ENCODE measurements around the gene HPSE. TPM values are rescaled to one million over a fixed set of nuclear protein-coding genes. Genes with fewer than 3 reads are reported as not detected.
"Not testable (repeated sequence)": the region's sequence is repeated elsewhere in the genome, so short reads cannot be mapped to it uniquely, and the experiment has no call there.

HPSE gene
- polyA plus RNA-seq, 1 experiment = 0.71 TPM

DNA sequence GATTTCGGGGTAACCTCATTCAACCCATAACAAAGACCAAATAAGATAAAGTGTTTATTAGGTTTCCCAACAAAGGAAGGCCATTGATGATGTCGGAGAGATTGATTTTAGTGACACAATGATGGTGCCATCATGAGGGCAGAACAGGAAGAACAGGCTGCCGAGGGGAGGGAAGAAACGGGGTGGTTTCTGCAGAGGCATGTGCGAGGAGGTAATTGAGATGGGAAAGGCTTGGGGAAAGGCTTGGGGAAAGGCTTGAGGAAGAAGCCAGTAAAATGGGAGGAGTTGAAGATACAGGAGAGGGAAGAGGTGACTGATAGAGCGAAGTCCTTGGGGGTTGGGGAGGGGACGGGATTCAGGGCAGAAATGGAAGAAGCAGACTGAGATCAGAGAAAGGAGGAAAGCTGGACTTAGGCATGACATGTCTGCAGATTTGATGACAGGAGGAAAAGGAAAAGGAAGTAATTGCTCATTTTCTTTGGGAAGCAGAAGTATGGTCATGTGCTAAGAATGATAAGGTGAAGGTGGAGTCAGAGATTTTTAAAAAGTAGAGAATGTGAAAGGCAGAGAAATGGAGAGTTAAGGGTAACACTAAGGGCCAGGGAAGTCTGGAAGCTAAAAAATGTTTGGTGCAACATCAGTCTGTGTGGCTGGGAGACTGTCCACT lies 6.0 kb downstream of the HPSE start:
- H3K4me3 ChIP-seq (ENCODE audit: low read depth, low read length) = no peak overlapping the region
- POLR2A ChIA-PET = no interaction called here
- TF ChIP-seq, protein P1, sequence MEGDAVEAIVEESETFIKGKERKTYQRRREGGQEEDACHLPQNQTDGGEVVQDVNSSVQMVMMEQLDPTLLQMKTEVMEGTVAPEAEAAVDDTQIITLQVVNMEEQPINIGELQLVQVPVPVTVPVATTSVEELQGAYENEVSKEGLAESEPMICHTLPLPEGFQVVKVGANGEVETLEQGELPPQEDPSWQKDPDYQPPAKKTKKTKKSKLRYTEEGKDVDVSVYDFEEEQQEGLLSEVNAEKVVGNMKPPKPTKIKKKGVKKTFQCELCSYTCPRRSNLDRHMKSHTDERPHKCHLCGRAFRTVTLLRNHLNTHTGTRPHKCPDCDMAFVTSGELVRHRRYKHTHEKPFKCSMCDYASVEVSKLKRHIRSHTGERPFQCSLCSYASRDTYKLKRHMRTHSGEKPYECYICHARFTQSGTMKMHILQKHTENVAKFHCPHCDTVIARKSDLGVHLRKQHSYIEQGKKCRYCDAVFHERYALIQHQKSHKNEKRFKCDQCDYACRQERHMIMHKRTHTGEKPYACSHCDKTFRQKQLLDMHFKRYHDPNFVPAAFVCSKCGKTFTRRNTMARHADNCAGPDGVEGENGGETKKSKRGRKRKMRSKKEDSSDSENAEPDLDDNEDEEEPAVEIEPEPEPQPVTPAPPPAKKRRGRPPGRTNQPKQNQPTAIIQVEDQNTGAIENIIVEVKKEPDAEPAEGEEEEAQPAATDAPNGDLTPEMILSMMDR (IDR thresholded peaks at IDR 0.05; ENCODE audit: insufficient read depth, low read depth, low read length) = no peak
- peaks cover 3% of the 10 kb centered on the region; the same call in 1 of the 2 replicates for H3K27me3 ChIP-seq (ENCODE audit: control insufficient read depth, insufficient read depth, low read length)
- DNase-seq (ENCODE audit: low read depth) = no peak
- no peaks in the 10 kb centered on the region for H3K36me3 ChIP-seq (ENCODE audit: control insufficient read depth, insufficient read depth, low read length)
- CTCF ChIA-PET = interaction anchor here (0.5 kb wide), 1 partner anchor 1592 kb away, joined by 3 read pairs; no protein-coding TSS in a partner anchor

DNA sequence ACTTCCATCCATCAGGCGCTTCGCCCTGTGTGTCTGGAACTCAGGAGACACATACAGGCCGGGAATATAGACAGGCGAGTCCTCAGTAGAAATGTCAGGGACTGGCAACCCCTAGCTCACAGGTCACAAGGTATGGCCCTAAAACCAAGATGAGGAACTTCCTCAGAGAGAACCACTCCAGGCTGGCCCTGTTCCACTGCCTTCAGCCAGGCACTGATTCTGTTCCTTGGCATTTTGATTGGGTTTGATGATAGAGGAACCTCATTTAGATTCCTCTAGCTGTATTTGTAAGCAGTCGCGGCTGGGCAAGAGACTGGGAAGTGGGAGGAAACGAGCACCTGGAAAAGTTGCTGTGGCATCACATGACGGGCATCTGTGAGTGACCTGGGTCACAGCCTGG lies 8.1 kb downstream of the HPSE start:
- Histone ChIP-seq H3K4me3 (ENCODE audit: low read depth, low read length) (no peak overlapping the region), H3K27me3 (ENCODE audit: control insufficient read depth, insufficient read depth, low read length) (peaks cover 2% of the 10 kb centered on the region; the same call in 1 of the 2 replicates), H3K36me3 (ENCODE audit: control insufficient read depth, insufficient read depth, low read length) (no peaks in the 10 kb centered on the region)
- CTCF ChIA-PET = interaction anchor here (0.5 to 1.6 kb wide), 2 partner anchors 10 to 88 kb away, joined by 3 read pairs; no protein-coding TSS in a partner anchor
- TF ChIP-seq, protein P1 (IDR thresholded peaks at IDR 0.05; ENCODE audit: insufficient read depth, low read depth, low read length) = no peak
- DNase-seq (ENCODE audit: low read depth) = no peak
- POLR2A ChIA-PET = no interaction called here

DNA sequence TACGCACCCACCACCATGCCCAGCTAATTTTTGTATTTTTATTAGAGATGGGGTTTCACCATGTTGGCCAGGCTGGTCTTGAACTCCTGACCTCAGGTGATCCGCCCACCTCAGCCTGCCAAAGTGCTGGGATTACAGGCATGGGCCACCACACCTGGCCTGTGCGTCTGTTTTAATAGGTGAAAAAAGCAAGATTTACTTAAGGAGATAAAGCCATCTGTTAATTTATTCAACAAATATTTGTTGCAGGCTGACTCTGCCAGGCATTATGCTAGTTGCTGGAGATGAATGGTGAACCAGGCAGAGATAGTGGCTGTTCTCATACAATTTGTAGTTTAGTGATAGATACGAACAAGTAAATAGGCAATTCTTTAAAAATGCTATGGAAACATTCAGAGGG lies 9.3 kb downstream of the HPSE start:
- DNase-seq (ENCODE audit: low read depth); H3K4me3 ChIP-seq (ENCODE audit: low read depth, low read length); H3K27me3 ChIP-seq (ENCODE audit: control insufficient read depth, insufficient read depth, low read length); H3K36me3 ChIP-seq (ENCODE audit: control insufficient read depth, insufficient read depth, low read length); POLR2A ChIA-PET: not testable (repeated sequence)
- CTCF ChIA-PET = interaction anchor here (1.6 kb wide), 1 partner anchor 11 kb away, joined by 3 read pairs; no protein-coding TSS in a partner anchor

- Histone ChIP-seq H3K27me3 (ENCODE audit: control insufficient read depth, insufficient read depth, low read length) (no peaks in the 10 kb centered on the region; the same call in 1 of the 2 replicates), H3K4me3 (ENCODE audit: low read depth, low read length) (no peak overlapping the region), H3K36me3 (ENCODE audit: control insufficient read depth, insufficient read depth, low read length) (no peaks in the 10 kb centered on the region)
- TF ChIP-seq, protein P1 (IDR thresholded peaks at IDR 0.05; ENCODE audit: insufficient read depth, low read depth, low read length) = no peak
- ChIA-PET POLR2A (no interaction called here), CTCF (no interaction called here)
- no peak for DNase-seq (ENCODE audit: low read depth)
These were observed 11.5 kb downstream of the HPSE start for GRCh38 chr4:83323136-83323535.

DNA sequence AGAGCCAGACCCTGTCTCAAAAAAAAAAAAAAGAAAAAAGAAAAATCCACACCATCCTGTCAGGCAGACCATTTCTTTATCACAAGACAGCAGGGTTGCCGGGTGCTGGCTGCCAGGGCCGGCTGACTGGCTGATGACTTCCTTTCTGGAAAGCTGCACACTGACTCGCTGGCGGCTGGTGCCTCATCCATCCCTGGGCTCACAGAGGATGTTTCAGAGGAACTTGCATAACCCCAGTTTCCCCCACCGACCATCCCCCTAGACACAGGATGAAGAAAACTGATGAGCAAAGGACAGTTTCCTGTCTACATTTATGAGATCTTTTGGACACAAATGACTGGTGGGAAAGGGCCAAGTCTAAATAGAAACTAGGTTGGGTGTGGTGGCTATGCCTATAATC lies 14.1 kb downstream of the HPSE start:
- Histone ChIP-seq H3K4me3 (ENCODE audit: low read depth, low read length) (no peak overlapping the region), H3K36me3 (ENCODE audit: control insufficient read depth, insufficient read depth, low read length) (no peaks in the 10 kb centered on the region), H3K27me3 (ENCODE audit: control insufficient read depth, insufficient read depth, low read length) (no peaks in the 10 kb centered on the region)
- CTCF ChIA-PET = no interaction called here
- POLR2A ChIA-PET = interaction anchor here (0.7 kb wide), 1 partner anchor 628 kb away, joined by 6 read pairs; no protein-coding TSS in a partner anchor
- TF ChIP-seq, protein P1 (IDR thresholded peaks at IDR 0.05; ENCODE audit: insufficient read depth, low read depth, low read length) = no peak
- peak; percentile 4 for DNase-seq (ENCODE audit: low read depth)

GRCh38 chr4:83318666-83319065 lies 16.0 kb downstream of the HPSE start:
- DNase-seq (ENCODE audit: low read depth) = no peak
- TF ChIP-seq, protein P1 (IDR thresholded peaks at IDR 0.05; ENCODE audit: insufficient read depth, low read depth, low read length) = no peak
- H3K27me3 ChIP-seq (ENCODE audit: control insufficient read depth, insufficient read depth, low read length) = no peaks in the 10 kb centered on the region
- POLR2A ChIA-PET = no interaction called here
- CTCF ChIA-PET = no interaction called here
- H3K4me3 ChIP-seq (ENCODE audit: low read depth, low read length) = no peak overlapping the region
- H3K36me3 ChIP-seq (ENCODE audit: control insufficient read depth, insufficient read depth, low read length) = no peaks in the 10 kb centered on the region
